GM12873 (cell line): Measurements from ENCODE around the gene NEDD1.

Experiments
- CTCF ChIP-seq: IDR thresholded peaks from 2 replicates; pipeline ENCODE4 v1.5.1; 2012; ENCODE audit warnings: low read depth, mild to moderate bottlenecking, moderate library complexity, low read length, control low read depth; ENCODE audit not compliant: insufficient read depth; ENCODE audit errors: missing control alignments

Gene NEDD1

GRCh38 chr12:96872961-96873360, 34.1 kb upstream of the NEDD1 start:
- TF ChIP-seq CTCF: no peak

- no peak for TF ChIP-seq CTCF
Observed at GRCh38 chr12:96874211-96874610, 32.8 kb upstream of the NEDD1 start.

- TF ChIP-seq CTCF: no peak
Observed at GRCh38 chr12:96876966-96877365, 30.1 kb upstream of the NEDD1 start.

GRCh38 chr12:96878704-96879103, 28.4 kb upstream of the NEDD1 start:
- TF ChIP-seq CTCF: no peak

GRCh38 chr12:96879301-96879700, 27.8 kb upstream of the NEDD1 start:
- TF ChIP-seq CTCF: no peak

- no peak for TF ChIP-seq CTCF
Observed at GRCh38 chr12:96880220-96880619, 26.8 kb upstream of the NEDD1 start.

- TF ChIP-seq CTCF: no peak
Observed at GRCh38 chr12:96881608-96882007, 25.4 kb upstream of the NEDD1 start.
